H1 (cell line): ENCODE results near the gene CCSER2. TPM values are rescaled to one million over a fixed set of nuclear protein-coding genes. Genes with fewer than 3 reads are reported as not detected.

Experiments used
- polyA plus RNA-seq, 7 experiments: library from polyadenylated mRNA; depleted of rRNA in 3 of 7; stranded (reverse) in 5 of 7; unstranded in 2 of 7; fragments of >200 nt in 5 of 7; fragments of 200-250 nt in 2 of 7; gene quantifications; 1 replicate in 5 of 7; 2 replicates in 1 of 7; 4 replicates in 1 of 7; pipeline versions ENCODE4 v1.2.1 to v1.2.3, GENCODE V29; 2011 to 2013; ENCODE audit warnings: missing spikeins in 2 of 7, mixed read lengths in 2 of 7
- total RNA-seq: library from RNA; stranded (reverse); fragmentation: NEBNext Ultra II Directional; extraction: Animal tissue kit (Norgen Biotek cat#: 25700); gene quantifications from 2 replicates; pipeline ENCODE4 v1.2.1, GENCODE V29; 2021
- TF ChIP-seq, protein P1 (sequence below): fragments of 300-600 bp; sonication (generic); IDR thresholded peaks from 2 replicates; pipeline ENCODE4 v1.7.1; 2012; ENCODE audit warnings: low read length, moderate library complexity, mild to moderate bottlenecking, inconsistent platforms; ENCODE audit not compliant: insufficient replicate concordance

CCSER2 gene
- total and polyA plus RNA-seq, 2 of the 8 experiments (the other 6 are each of a cell fraction or from before 2014, with no cell fraction given): 6.9 to 30.5 TPM

DNA sequence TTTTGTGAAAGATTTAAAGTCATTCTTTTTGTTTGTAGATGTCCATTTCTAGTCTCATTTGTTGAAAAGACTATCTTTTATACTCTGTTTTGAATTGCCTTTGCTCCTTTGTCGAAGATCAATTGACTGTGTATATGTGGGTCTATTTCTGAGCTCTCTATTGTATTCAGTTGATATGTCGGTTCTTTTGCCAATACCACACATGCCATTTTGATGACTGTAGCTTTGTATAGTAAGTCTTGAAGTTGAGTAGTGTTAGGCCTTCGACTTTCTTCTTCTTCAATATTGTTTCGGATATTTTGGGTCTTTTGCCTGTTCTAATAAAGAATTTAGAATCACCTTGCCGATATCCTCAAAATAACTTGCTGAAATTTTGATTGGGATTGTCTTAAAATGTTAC lies 104.5 kb downstream of the CCSER2 start (continued):
- TF ChIP-seq, protein P1, sequence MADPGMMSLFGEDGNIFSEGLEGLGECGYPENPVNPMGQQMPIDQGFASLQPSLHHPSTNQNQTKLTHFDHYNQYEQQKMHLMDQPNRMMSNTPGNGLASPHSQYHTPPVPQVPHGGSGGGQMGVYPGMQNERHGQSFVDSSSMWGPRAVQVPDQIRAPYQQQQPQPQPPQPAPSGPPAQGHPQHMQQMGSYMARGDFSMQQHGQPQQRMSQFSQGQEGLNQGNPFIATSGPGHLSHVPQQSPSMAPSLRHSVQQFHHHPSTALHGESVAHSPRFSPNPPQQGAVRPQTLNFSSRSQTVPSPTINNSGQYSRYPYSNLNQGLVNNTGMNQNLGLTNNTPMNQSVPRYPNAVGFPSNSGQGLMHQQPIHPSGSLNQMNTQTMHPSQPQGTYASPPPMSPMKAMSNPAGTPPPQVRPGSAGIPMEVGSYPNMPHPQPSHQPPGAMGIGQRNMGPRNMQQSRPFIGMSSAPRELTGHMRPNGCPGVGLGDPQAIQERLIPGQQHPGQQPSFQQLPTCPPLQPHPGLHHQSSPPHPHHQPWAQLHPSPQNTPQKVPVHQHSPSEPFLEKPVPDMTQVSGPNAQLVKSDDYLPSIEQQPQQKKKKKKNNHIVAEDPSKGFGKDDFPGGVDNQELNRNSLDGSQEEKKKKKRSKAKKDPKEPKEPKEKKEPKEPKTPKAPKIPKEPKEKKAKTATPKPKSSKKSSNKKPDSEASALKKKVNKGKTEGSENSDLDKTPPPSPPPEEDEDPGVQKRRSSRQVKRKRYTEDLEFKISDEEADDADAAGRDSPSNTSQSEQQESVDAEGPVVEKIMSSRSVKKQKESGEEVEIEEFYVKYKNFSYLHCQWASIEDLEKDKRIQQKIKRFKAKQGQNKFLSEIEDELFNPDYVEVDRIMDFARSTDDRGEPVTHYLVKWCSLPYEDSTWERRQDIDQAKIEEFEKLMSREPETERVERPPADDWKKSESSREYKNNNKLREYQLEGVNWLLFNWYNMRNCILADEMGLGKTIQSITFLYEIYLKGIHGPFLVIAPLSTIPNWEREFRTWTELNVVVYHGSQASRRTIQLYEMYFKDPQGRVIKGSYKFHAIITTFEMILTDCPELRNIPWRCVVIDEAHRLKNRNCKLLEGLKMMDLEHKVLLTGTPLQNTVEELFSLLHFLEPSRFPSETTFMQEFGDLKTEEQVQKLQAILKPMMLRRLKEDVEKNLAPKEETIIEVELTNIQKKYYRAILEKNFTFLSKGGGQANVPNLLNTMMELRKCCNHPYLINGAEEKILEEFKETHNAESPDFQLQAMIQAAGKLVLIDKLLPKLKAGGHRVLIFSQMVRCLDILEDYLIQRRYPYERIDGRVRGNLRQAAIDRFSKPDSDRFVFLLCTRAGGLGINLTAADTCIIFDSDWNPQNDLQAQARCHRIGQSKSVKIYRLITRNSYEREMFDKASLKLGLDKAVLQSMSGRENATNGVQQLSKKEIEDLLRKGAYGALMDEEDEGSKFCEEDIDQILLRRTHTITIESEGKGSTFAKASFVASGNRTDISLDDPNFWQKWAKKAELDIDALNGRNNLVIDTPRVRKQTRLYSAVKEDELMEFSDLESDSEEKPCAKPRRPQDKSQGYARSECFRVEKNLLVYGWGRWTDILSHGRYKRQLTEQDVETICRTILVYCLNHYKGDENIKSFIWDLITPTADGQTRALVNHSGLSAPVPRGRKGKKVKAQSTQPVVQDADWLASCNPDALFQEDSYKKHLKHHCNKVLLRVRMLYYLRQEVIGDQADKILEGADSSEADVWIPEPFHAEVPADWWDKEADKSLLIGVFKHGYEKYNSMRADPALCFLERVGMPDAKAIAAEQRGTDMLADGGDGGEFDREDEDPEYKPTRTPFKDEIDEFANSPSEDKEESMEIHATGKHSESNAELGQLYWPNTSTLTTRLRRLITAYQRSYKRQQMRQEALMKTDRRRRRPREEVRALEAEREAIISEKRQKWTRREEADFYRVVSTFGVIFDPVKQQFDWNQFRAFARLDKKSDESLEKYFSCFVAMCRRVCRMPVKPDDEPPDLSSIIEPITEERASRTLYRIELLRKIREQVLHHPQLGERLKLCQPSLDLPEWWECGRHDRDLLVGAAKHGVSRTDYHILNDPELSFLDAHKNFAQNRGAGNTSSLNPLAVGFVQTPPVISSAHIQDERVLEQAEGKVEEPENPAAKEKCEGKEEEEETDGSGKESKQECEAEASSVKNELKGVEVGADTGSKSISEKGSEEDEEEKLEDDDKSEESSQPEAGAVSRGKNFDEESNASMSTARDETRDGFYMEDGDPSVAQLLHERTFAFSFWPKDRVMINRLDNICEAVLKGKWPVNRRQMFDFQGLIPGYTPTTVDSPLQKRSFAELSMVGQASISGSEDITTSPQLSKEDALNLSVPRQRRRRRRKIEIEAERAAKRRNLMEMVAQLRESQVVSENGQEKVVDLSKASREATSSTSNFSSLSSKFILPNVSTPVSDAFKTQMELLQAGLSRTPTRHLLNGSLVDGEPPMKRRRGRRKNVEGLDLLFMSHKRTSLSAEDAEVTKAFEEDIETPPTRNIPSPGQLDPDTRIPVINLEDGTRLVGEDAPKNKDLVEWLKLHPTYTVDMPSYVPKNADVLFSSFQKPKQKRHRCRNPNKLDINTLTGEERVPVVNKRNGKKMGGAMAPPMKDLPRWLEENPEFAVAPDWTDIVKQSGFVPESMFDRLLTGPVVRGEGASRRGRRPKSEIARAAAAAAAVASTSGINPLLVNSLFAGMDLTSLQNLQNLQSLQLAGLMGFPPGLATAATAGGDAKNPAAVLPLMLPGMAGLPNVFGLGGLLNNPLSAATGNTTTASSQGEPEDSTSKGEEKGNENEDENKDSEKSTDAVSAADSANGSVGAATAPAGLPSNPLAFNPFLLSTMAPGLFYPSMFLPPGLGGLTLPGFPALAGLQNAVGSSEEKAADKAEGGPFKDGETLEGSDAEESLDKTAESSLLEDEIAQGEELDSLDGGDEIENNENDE: no peak
